IMR-90 (cell line): ENCODE measurements around the gene ANKRD44. TPM values are rescaled to one million over a fixed set of nuclear protein-coding genes. Genes with fewer than 3 reads are reported as not detected.
A peak's percentile ranks its signal among the peaks of the same experiment; 100 is the strongest.

Experiments
- ATAC-seq: fragments of 200-7000 bp; cut with Tn5 transposase; 2 replicates; pipeline ENCODE4 v1.9.1; 2020; ENCODE audit warnings: low read depth, mild to moderate bottlenecking, moderate library complexity
- BruUV-seq: library from RNA; stranded (reverse); fragments of 400-500 nt; replicated peaks from 2 replicates; lab custom pipeline; 2021; lab: Mats Ljungman, UMichigan
- CTCF ChIA-PET: fragments of 300-600 bp; formaldehyde crosslinking; extraction: SDS; loops from one replicate; lab custom pipeline; 2021; ENCODE audit warnings: antibody characterized with exemption; lab: Yijun Ruan, JAX
- POLR2A ChIA-PET: fragments of 300-600 bp; sonication (Branson Sonifier 250); formaldehyde crosslinking; loops from one replicate; lab custom pipeline; 2022; ENCODE audit warnings: antibody characterized with exemption; ENCODE audit not compliant: unreplicated experiment; lab: Charles Lee
- DNase-seq: peaks from one replicate; pipeline ENCODE4 v3.0.0; 2013
- H2AFZ ChIP-seq: replicated peaks from 2 replicates; pipeline ENCODE3; 2013; ENCODE audit warnings: low read length, mild to moderate bottlenecking; ENCODE audit not compliant: poor library complexity
- H2AK5ac ChIP-seq: 2 replicates; pipeline ENCODE4 v1.6.1; 2013; ENCODE audit warnings: low read depth, low read length, inconsistent platforms
- H2AK9ac ChIP-seq: replicated peaks from 2 replicates; pipeline ENCODE3; 2013; ENCODE audit warnings: mild to moderate bottlenecking, low read depth, low read length, moderate library complexity; ENCODE audit not compliant: poor library complexity
- H2BK120ac ChIP-seq: 2 replicates; pipeline ENCODE4 v1.6.1; 2013; ENCODE audit warnings: low read depth, low read length, inconsistent platforms
- H2BK15ac ChIP-seq: 3 replicates; pipeline ENCODE4 v1.6.1; 2013; ENCODE audit warnings: low read depth, low read length, inconsistent platforms
- H2BK20ac ChIP-seq: 2 replicates; pipeline ENCODE4 v1.6.1; 2013; ENCODE audit warnings: low read depth, mild to moderate bottlenecking, inconsistent platforms, low read length, moderate library complexity
- H2BK5ac ChIP-seq: 2 replicates; pipeline ENCODE4 v1.6.1; 2013; ENCODE audit warnings: mild to moderate bottlenecking, low read depth, low read length, inconsistent platforms; ENCODE audit not compliant: poor library complexity, severe bottlenecking
- H3K14ac ChIP-seq: replicated peaks from 2 replicates; pipeline ENCODE4 v1.6.1; 2013; ENCODE audit warnings: low read depth, low read length, inconsistent platforms
- H3K18ac ChIP-seq: 2 replicates; pipeline ENCODE4 v1.6.1; 2013; ENCODE audit warnings: low read depth, low read length, control low read depth
- H3K23ac ChIP-seq: 2 replicates; pipeline ENCODE4 v1.6.1; 2013; ENCODE audit warnings: low read depth, low read length, inconsistent platforms
- H3K27ac ChIP-seq: 2 replicates; pipeline ENCODE4 v1.5.1; 2013; ENCODE audit warnings: mild to moderate bottlenecking, control low read depth, low read length; ENCODE audit not compliant: insufficient read depth
- H3K27me3 ChIP-seq: 2 replicates; pipeline ENCODE4 v1.6.1; 2013; ENCODE audit warnings: low read length; ENCODE audit not compliant: control insufficient read depth, insufficient read depth
- H3K36me3 ChIP-seq: 2 replicates; pipeline ENCODE4 v1.6.1; 2013; ENCODE audit warnings: low read length, mixed read lengths; ENCODE audit not compliant: control insufficient read depth, insufficient read depth
- H3K4ac ChIP-seq: 2 replicates; pipeline ENCODE4 v1.6.1; 2013; ENCODE audit warnings: low read depth, low read length, inconsistent platforms
- H3K4me1 ChIP-seq: 2 replicates; pipeline ENCODE4 v1.6.1; 2013; ENCODE audit warnings: low read length, mixed read lengths; ENCODE audit not compliant: control insufficient read depth, insufficient read depth
- H3K4me2 ChIP-seq: 2 replicates; pipeline ENCODE4 v1.6.1; 2013; ENCODE audit warnings: low read depth, mild to moderate bottlenecking, control low read depth, low read length, moderate library complexity
- H3K4me3 ChIP-seq: 2 replicates; pipeline ENCODE4 v1.5.1; 2013; ENCODE audit warnings: low read depth, mild to moderate bottlenecking, control low read depth, low read length, moderate library complexity; ENCODE audit not compliant: insufficient read depth
- H3K56ac ChIP-seq: 2 replicates; pipeline ENCODE4 v1.6.1; 2013; ENCODE audit warnings: low read length, inconsistent platforms; ENCODE audit not compliant: insufficient read depth; ENCODE audit errors: extremely low read depth
- H3K79me1 ChIP-seq, 2 experiments: 2 replicates each; pipeline ENCODE4 v1.6.1; 2013; ENCODE audit warnings: low read length in 2 of 2, inconsistent platforms in 1 of 2, low read depth in 1 of 2
- H3K9ac ChIP-seq: 2 replicates; pipeline ENCODE4 v1.6.1; 2013; ENCODE audit warnings: low read depth, low read length, control low read depth
- H3K9me1 ChIP-seq: 2 replicates; pipeline ENCODE4 v1.6.1; 2013; ENCODE audit warnings: low read length, inconsistent platforms; ENCODE audit not compliant: insufficient read depth
- H3K9me3 ChIP-seq: 2 replicates; pipeline ENCODE4 v1.6.1; 2013; ENCODE audit warnings: low read length; ENCODE audit not compliant: control insufficient read depth, insufficient read depth
- H4K20me1 ChIP-seq: 2 replicates; pipeline ENCODE4 v1.6.1; 2013; ENCODE audit warnings: low read length, inconsistent platforms; ENCODE audit not compliant: insufficient read depth
- H4K5ac ChIP-seq: 2 replicates; pipeline ENCODE4 v1.6.1; 2013; ENCODE audit warnings: mild to moderate bottlenecking, low read depth, low read length, control low read depth
- H4K8ac ChIP-seq, 2 experiments: 2 replicates each; pipeline ENCODE4 v1.6.1; 2013; ENCODE audit warnings: low read depth in 2 of 2, low read length in 2 of 2, control low read depth in 1 of 2, inconsistent platforms in 1 of 2
- H4K91ac ChIP-seq: 2 replicates; pipeline ENCODE4 v1.6.1; 2013; ENCODE audit warnings: low read depth, low read length, inconsistent platforms; ENCODE audit not compliant: insufficient read depth
- MAFK ChIP-seq: IDR thresholded peaks from 2 replicates; pipeline ENCODE4 v1.6.1; 2012; ENCODE audit warnings: low read depth, low read length, improper control_type of control experiment
- RCOR1 ChIP-seq: IDR thresholded peaks from 2 replicates; pipeline ENCODE4 v1.6.1; 2012; ENCODE audit warnings: mild to moderate bottlenecking, low read length, improper control_type of control experiment; ENCODE audit not compliant: insufficient replicate concordance
- RFX5 ChIP-seq: IDR thresholded peaks from 2 replicates; pipeline ENCODE4 v1.8.0; 2012; ENCODE audit warnings: low read depth, mild to moderate bottlenecking, low read length, moderate library complexity
- SMC3 ChIP-seq: fragments of 150-350 bp; IDR thresholded peaks from 2 replicates; pipeline ENCODE4 v1.6.1; 2016; ENCODE audit warnings: low read depth, mild to moderate bottlenecking, antibody characterized with exemption, low read length, moderate library complexity
- WGBS, 2 experiments: methylation state at CpG; one replicate each; pipeline versions ENCODE4 v1.1.5 to v1.1.7; 2013; ENCODE audit warnings: missing lambda C conversion rate in 2 of 2; ENCODE audit not compliant: insufficient read length in 1 of 2; ENCODE audit errors: extremely low coverage in 2 of 2; 5-methylcytosine and 5-hydroxymethylcytosine counted together
- dilution Hi-C: fragments of 300-500 bp; cut with HindIII; formaldehyde crosslinking; loops from one replicate; pipeline ENCODE4 v1.14.3; 2018; ENCODE audit warnings: low sequenced_read_pairs; ENCODE audit not compliant: unreplicated experiment
- in situ Hi-C: fragments of 300-500 bp; cut with MboI; formaldehyde crosslinking; loops from 3 replicates; pipeline ENCODE4 v1.14.3; 2019; ENCODE audit warnings: low sequenced_read_pairs, inconsistent platforms, mixed read lengths
- intact Hi-C: fragments of 100-400 bp; cut with micrococcal nuclease; formaldehyde crosslinking; loops from 2 replicates; pipeline ENCODE4 v1.10.0; 2022
- polyA plus RNA-seq, 3 experiments: library from polyadenylated mRNA; depleted of rRNA; stranded (reverse); fragments of >200 nt; gene quantifications; 2 replicates each; pipeline ENCODE4 v1.2.3, GENCODE V29; 2012; ENCODE audit warnings: low replicate concordance in 1 of 3
- total RNA-seq: library from RNA; depleted of rRNA; stranded (reverse); fragments of >200 nt; gene quantifications from 2 replicates; pipeline ENCODE4 v1.2.3, GENCODE V29; 2012
- TF ChIP-seq, protein P1 (sequence below): fragments of 150-350 bp; IDR thresholded peaks from 2 replicates; pipeline ENCODE4 v1.6.1; 2017; ENCODE audit warnings: mild to moderate bottlenecking, antibody characterized with exemption, low read length, low read depth

ANKRD44 gene
- total and polyA plus RNA-seq, 2 of the 4 experiments (the other 2 are of a cell fraction): 5.2 to 15.6 TPM

DNA sequence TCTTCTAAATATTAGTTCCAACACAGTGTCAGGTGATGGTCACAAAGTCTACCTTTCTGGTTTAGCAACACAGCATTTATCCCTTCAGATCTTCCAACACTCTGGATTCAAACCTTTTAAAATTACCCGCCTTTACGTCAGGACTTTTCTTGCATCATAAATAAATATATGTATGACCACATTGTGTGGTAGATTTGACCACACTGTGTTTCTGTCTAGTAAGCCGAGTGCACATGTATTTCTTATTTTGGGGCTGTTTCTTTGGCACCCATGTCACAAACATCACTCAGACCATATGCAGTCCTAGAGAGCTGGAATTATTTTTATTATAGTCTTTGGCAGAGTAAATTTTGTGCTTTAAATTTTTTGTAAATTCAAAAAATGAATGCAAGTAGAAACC is 172.1 kb downstream of the ANKRD44 start:
- WGBS, 2 experiments: no CpG with 5 or more reads among the region's 3 CpGs
- Histone ChIP-seq H3K9me3 (no peaks in the 10 kb centered on the region), H3K27me3 (no peaks in the 10 kb centered on the region), H3K4me1 (peaks cover 9% of the 10 kb centered on the region), H2BK15ac (no peak overlapping the region), H3K79me1 (no peaks in the 10 kb centered on the region), H3K18ac (no peak overlapping the region), H4K8ac (no peak overlapping the region), H2AK9ac (no peak overlapping the region), H3K4ac (no peak overlapping the region), H3K4me3 (no peak overlapping the region), H4K20me1 (no peaks in the 10 kb centered on the region), H3K9ac (no peak overlapping the region), H2AK5ac (no peak overlapping the region), H3K9me1 (peaks cover 3% of the 10 kb centered on the region), H3K4me2 (no peak overlapping the region), H2BK5ac (no peak overlapping the region), H3K27ac (no peak overlapping the region), H2AFZ (no peak overlapping the region), H3K36me3 (no peaks in the 10 kb centered on the region), H4K5ac (no peak overlapping the region), H4K91ac (no peak overlapping the region), H2BK120ac (0 out of 2 replicates have a peak overlapping the region, but pooled peaks have one; percentile 36), H3K23ac (no peak overlapping the region), H2BK20ac (no peak overlapping the region), H3K14ac (no peak overlapping the region), H3K56ac (no peak overlapping the region)
- TF ChIP-seq, protein P1, sequence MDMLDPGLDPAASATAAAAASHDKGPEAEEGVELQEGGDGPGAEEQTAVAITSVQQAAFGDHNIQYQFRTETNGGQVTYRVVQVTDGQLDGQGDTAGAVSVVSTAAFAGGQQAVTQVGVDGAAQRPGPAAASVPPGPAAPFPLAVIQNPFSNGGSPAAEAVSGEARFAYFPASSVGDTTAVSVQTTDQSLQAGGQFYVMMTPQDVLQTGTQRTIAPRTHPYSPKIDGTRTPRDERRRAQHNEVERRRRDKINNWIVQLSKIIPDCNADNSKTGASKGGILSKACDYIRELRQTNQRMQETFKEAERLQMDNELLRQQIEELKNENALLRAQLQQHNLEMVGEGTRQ: no peak
- TF ChIP-seq RFX5: no peak
- no peak for TF ChIP-seq SMC3
- TF ChIP-seq MAFK: no peak
- TF ChIP-seq RCOR1: no peak
- in situ Hi-C loops (no loop called here), intact Hi-C loops (no loop called here), dilution Hi-C loops (no loop called here)
- ATAC-seq: no peak
- no peak for DNase-seq
- no TSS peak for BruUV-seq
- POLR2A ChIA-PET: no interaction called here
- CTCF ChIA-PET: no interaction called here
